Stimulated activated naive CD4-positive, alpha-beta T cell treated with Interleukin-2 at 50 U/mL for 16 hours (primary cell): ENCODE results near the gene LIMA1.

Source experiments
- DNase-seq: peaks from one replicate; lab custom pipeline; 2025; lab: John Stamatoyannopoulos, UW

LIMA1 gene

GRCh38 chr12:50129290-50129689, 154.0 kb downstream of the LIMA1 start:
- DNase-seq: no peak

- DNase-seq: no peak
Measured at GRCh38 chr12:50127546-50127945, 155.8 kb downstream of the LIMA1 start.
